HUES64 (cell line): ENCODE data around the gene PRKCQ.
"Not testable (repeated sequence)": the region's sequence is repeated elsewhere in the genome, so short reads cannot be mapped to it uniquely, and the experiment has no call there.

ENCODE experiments used
- H3K27ac ChIP-seq: 2 replicates; pipeline ENCODE4 v1.7.0; 2013; ENCODE audit warnings: low read depth, low read length, inconsistent platforms
- H3K27me3 ChIP-seq: 2 replicates; pipeline ENCODE4 v1.6.1; 2013; ENCODE audit warnings: mild to moderate bottlenecking, low read length; ENCODE audit not compliant: insufficient read depth
- H3K36me3 ChIP-seq: 2 replicates; pipeline ENCODE4 v1.6.1; 2013; ENCODE audit warnings: mild to moderate bottlenecking, low read length; ENCODE audit not compliant: insufficient read depth
- H3K4me1 ChIP-seq: 2 replicates; pipeline ENCODE4 v1.6.1; 2013; ENCODE audit warnings: mild to moderate bottlenecking, low read length, moderate library complexity; ENCODE audit not compliant: insufficient read depth
- H3K4me3 ChIP-seq: 2 replicates; pipeline ENCODE4 v1.5.1; 2013; ENCODE audit warnings: mild to moderate bottlenecking, low read length, moderate library complexity
- H3K9ac ChIP-seq: 2 replicates; pipeline ENCODE4 v1.6.1; 2013; ENCODE audit warnings: mild to moderate bottlenecking, low read depth, low read length
- H3K9me3 ChIP-seq: 2 replicates; pipeline ENCODE4 v1.6.1; 2013; ENCODE audit warnings: low read depth, low read length; ENCODE audit not compliant: insufficient read depth
- WGBS: fragments of 150-250, 120-280 bp; methylation state at CpG from one replicate; pipeline ENCODE4 v1.1.7; 2013; ENCODE audit warnings: missing lambda C conversion rate; 5-methylcytosine and 5-hydroxymethylcytosine counted together

The PRKCQ gene

GRCh38 chr10:6593241-6593671 is 13.2 kb upstream of the PRKCQ start:
- Histone ChIP-seq H3K4me3 (no peak overlapping the region), H3K9me3 (no peaks in the 10 kb centered on the region), H3K4me1 (peaks cover 9% of the 10 kb centered on the region; the same call in 1 of the 2 replicates), H3K27me3 (no peaks in the 10 kb centered on the region), H3K27ac (no peak overlapping the region), H3K36me3 (peaks cover 11% of the 10 kb centered on the region; the same call in 1 of the 2 replicates), H3K9ac (no peak overlapping the region)
- 84% methylated on average over 7 of the region's 7 CpGs for WGBS

GRCh38 chr10:6592080-6592479 is 12.0 kb upstream of the PRKCQ start:
- Histone ChIP-seq H3K4me1 (peaks cover 9% of the 10 kb centered on the region; the same call in 1 of the 2 replicates), H3K27me3 (no peaks in the 10 kb centered on the region), H3K9me3 (no peaks in the 10 kb centered on the region), H3K4me3 (no peak overlapping the region), H3K36me3 (peaks cover 18% of the 10 kb centered on the region), H3K27ac (no peak overlapping the region), H3K9ac (no peak overlapping the region)

GRCh38 chr10:6591668-6592067 is 11.6 kb upstream of the PRKCQ start:
- Histone ChIP-seq H3K27me3 (no peaks in the 10 kb centered on the region), H3K4me3 (no peak overlapping the region), H3K4me1 (peaks cover 9% of the 10 kb centered on the region; the same call in 1 of the 2 replicates), H3K9me3 (no peaks in the 10 kb centered on the region), H3K36me3 (peaks cover 21% of the 10 kb centered on the region), H3K9ac (no peak overlapping the region), H3K27ac (no peak overlapping the region)
- 92% methylated on average over 2 of the region's 2 CpGs for WGBS

- Histone ChIP-seq H3K4me3 (no peak overlapping the region), H3K27ac (no peak overlapping the region), H3K9me3 (no peaks in the 10 kb centered on the region), H3K36me3 (peaks cover 36% of the 10 kb centered on the region), H3K9ac (no peak overlapping the region), H3K27me3 (no peaks in the 10 kb centered on the region), H3K4me1 (peaks cover 4% of the 10 kb centered on the region; the same call in 1 of the 2 replicates)
- 98% methylated on average over 4 of the region's 4 CpGs for WGBS
These were observed 10.0 kb upstream of the PRKCQ start for GRCh38 chr10:6590100-6590499.

- H3K27me3 ChIP-seq, result no peaks in the 10 kb centered on the region
- H3K36me3 ChIP-seq, result peaks cover 42% of the 10 kb centered on the region
- H3K27ac ChIP-seq, result no peak overlapping the region
- H3K4me1 ChIP-seq, result peaks cover 4% of the 10 kb centered on the region; the same call in 1 of the 2 replicates
- H3K9me3 ChIP-seq, result no peaks in the 10 kb centered on the region
- H3K4me3 ChIP-seq, result no peak overlapping the region
- 81% methylated on average over 11 of the region's 11 CpGs for WGBS
- H3K9ac ChIP-seq, result no peak overlapping the region
These were observed 9.4 kb upstream of the PRKCQ start for GRCh38 chr10:6589287-6590094.

- no peak overlapping the region for H3K4me3 ChIP-seq
- 95% methylated on average over 2 of the region's 3 CpGs for WGBS
- peaks cover 49% of the 10 kb centered on the region for H3K36me3 ChIP-seq
These were observed 8.8 kb upstream of the PRKCQ start for GRCh38 chr10:6588845-6589244.

GRCh38 chr10:6588082-6588481 is 8.0 kb upstream of the PRKCQ start:
- Histone ChIP-seq H3K36me3 (peaks cover 56% of the 10 kb centered on the region), H3K9ac (no peak overlapping the region), H3K4me1 (peaks cover 4% of the 10 kb centered on the region; the same call in 1 of the 2 replicates), H3K27ac (no peak overlapping the region), H3K27me3 (no peaks in the 10 kb centered on the region), H3K9me3 (no peaks in the 10 kb centered on the region), H3K4me3 (no peak overlapping the region)
- WGBS, result 93% methylated on average over 3 of the region's 3 CpGs

More at GRCh38 chr10:6588845-6589244, 8.8 kb upstream of the PRKCQ start:
- H3K9ac ChIP-seq, result no peak overlapping the region
- H3K9me3 ChIP-seq, result no peaks in the 10 kb centered on the region
- H3K4me1 ChIP-seq, result peaks cover 4% of the 10 kb centered on the region; the same call in 1 of the 2 replicates
- H3K27ac ChIP-seq, result no peak overlapping the region
- no peaks in the 10 kb centered on the region for H3K27me3 ChIP-seq

- Histone ChIP-seq H3K27me3 (no peaks in the 10 kb centered on the region), H3K36me3 (peaks cover 64% of the 10 kb centered on the region), H3K4me3 (no peak overlapping the region), H3K9me3 (no peaks in the 10 kb centered on the region), H3K27ac (no peak overlapping the region), H3K4me1 (peaks cover 2% of the 10 kb centered on the region), H3K9ac (no peak overlapping the region)
- WGBS, result 94% methylated on average over 4 of the region's 4 CpGs
These were observed 6.4 kb upstream of the PRKCQ start for GRCh38 chr10:6586501-6586900.

GRCh38 chr10:6583447-6583846 is 3.4 kb upstream of the PRKCQ start:
- Histone ChIP-seq H3K27me3 (peaks cover 14% of the 10 kb centered on the region), H3K36me3 (peaks cover 54% of the 10 kb centered on the region), H3K27ac (no peak overlapping the region), H3K4me3 (no peak overlapping the region), H3K4me1 (peaks cover 15% of the 10 kb centered on the region), H3K9ac (no peak overlapping the region), H3K9me3 (no peaks in the 10 kb centered on the region)
- 91% methylated on average over 10 of the region's 10 CpGs for WGBS

- not testable (repeated sequence) for H3K9me3 ChIP-seq, H3K4me3 ChIP-seq, H3K9ac ChIP-seq, H3K27ac ChIP-seq
- Histone ChIP-seq H3K4me1 (peaks cover 20% of the 10 kb centered on the region), H3K36me3 (peaks cover 50% of the 10 kb centered on the region), H3K27me3 (peaks cover 20% of the 10 kb centered on the region)
- WGBS, result 96% methylated on average over 8 of the region's 8 CpGs
These were observed 2.8 kb upstream of the PRKCQ start for GRCh38 chr10:6582913-6583312.

- H3K9ac ChIP-seq, result no peak overlapping the region
- H3K27me3 ChIP-seq, result peaks cover 26% of the 10 kb centered on the region
- H3K4me1 ChIP-seq, result peaks cover 20% of the 10 kb centered on the region
- no peaks in the 10 kb centered on the region for H3K9me3 ChIP-seq
- 0 out of 2 replicates have a peak overlapping the region, but pooled peaks have one; percentile 97 for H3K4me3 ChIP-seq
- WGBS, result 99% methylated on average over 4 of the region's 5 CpGs
- peak overlapping the region; percentile 82; the same call in 1 of the 2 replicates for H3K27ac ChIP-seq
- H3K36me3 ChIP-seq, result peaks cover 48% of the 10 kb centered on the region
These were observed 2.2 kb upstream of the PRKCQ start for GRCh38 chr10:6582298-6582697.
